K562 (cell line): ENCODE results near the gene SERTAD3. TPM values are rescaled to one million over a fixed set of nuclear protein-coding genes. Genes with fewer than 3 reads are reported as not detected.

ENCODE experiments used
- ATAC-seq: fragments of 200-7000 bp; cut with Tn5 transposase; 3 replicates; pipeline ENCODE4 v1.9.1; 2020; ENCODE audit warnings: moderate library complexity
- BruUV-seq: library from RNA; stranded (reverse); fragments of 400-500 nt; replicated peaks from 2 replicates; lab custom pipeline; 2021; lab: Mats Ljungman, UMichigan
- CTCF ChIA-PET: fragments of 300-600 bp; formaldehyde crosslinking; extraction: SDS; loops from one replicate; lab custom pipeline; 2021; ENCODE audit warnings: low intra/inter-chr PET ratio; lab: Yijun Ruan, JAX
- POLR2A ChIA-PET: fragments of 300-600, 350-650 bp; sonication (Branson Sonifier 250); formaldehyde crosslinking; extraction: SDS; loops from one replicate; lab custom pipeline; 2021; ENCODE audit warnings: antibody characterized with exemption, inconsistent platforms; lab: Yijun Ruan, JAX
- DNase-seq, 4 experiments: peaks; one replicate each; pipeline versions ENCODE4 v3.0.0 to v3.0.0-alpha.2; 2011 to 2018; ENCODE audit warnings: low spot score in 3 of 4, mixed read lengths in 3 of 4; ENCODE audit errors: extremely low read depth in 1 of 4
- FAIRE-seq: peaks from 2 replicates; lab custom pipeline; 2011; peaks lifted over from hg19 to GRCh38; lab: Jason Lieb, UNC
- H2AFZ ChIP-seq: 2 replicates; pipeline ENCODE4 v1.6.0; 2011; ENCODE audit warnings: low read depth, low read length, control low read depth, inconsistent platforms
- H3K27ac ChIP-seq: fragments of 200-600 bp; 3 replicates; pipeline ENCODE4 v1.8.0; 2011; ENCODE audit warnings: low read depth, mild to moderate bottlenecking, control low read depth, inconsistent platforms, low read length, moderate library complexity, mixed read lengths; ENCODE audit errors: extremely low read depth
- H3K27me3 ChIP-seq, 2 experiments: fragments of 300-600 bp in 1 of 2; 2 replicates in 1 of 2; 3 replicates in 1 of 2; pipeline versions ENCODE4 v1.6.0 to v1.8.0; 2011; ENCODE audit warnings: inconsistent platforms in 2 of 2, low read length in 2 of 2, mild to moderate bottlenecking in 1 of 2, mixed read lengths in 1 of 2, moderate library complexity in 1 of 2; ENCODE audit not compliant: control insufficient read depth in 2 of 2, insufficient read depth in 2 of 2
- H3K36me3 ChIP-seq: fragments of 300-600 bp; 3 replicates; pipeline ENCODE4 v1.8.0; 2011; ENCODE audit warnings: mild to moderate bottlenecking, low read length, inconsistent platforms; ENCODE audit not compliant: control insufficient read depth, insufficient read depth
- H3K4me1 ChIP-seq, 2 experiments: fragments of 200-600 bp in 1 of 2; replicated peaks in 1 of 2; 2 replicates in 1 of 2; 3 replicates in 1 of 2; pipeline versions ENCODE4 v1.5.1 to v1.8.0; 2011; ENCODE audit warnings: inconsistent platforms in 2 of 2, low read length in 2 of 2, mild to moderate bottlenecking in 1 of 2, mixed read lengths in 1 of 2, moderate library complexity in 1 of 2; ENCODE audit not compliant: control insufficient read depth in 2 of 2, insufficient read depth in 2 of 2
- H3K4me2 ChIP-seq: 2 replicates; pipeline ENCODE4 v1.6.1; 2011; ENCODE audit warnings: low read length, control low read depth, inconsistent platforms, mixed read lengths; ENCODE audit not compliant: insufficient read depth
- H3K4me3 ChIP-seq: fragments of 200-600 bp; sonication (generic), shearing (Covaris generic); 2 replicates; pipeline ENCODE4 v1.5.1; 2016; ENCODE audit warnings: control low read depth, inconsistent platforms
- H3K79me2 ChIP-seq: fragments of 200-600 bp; 3 replicates; pipeline ENCODE4 v1.8.0; 2011; ENCODE audit warnings: low read length, inconsistent platforms; ENCODE audit not compliant: control insufficient read depth, insufficient read depth
- H3K9ac ChIP-seq, 2 experiments: 2 replicates each; pipeline versions ENCODE4 v1.6.0 to v1.6.1; 2011; ENCODE audit warnings: low read depth in 2 of 2, low read length in 2 of 2, control low read depth in 1 of 2, inconsistent platforms in 1 of 2, mild to moderate bottlenecking in 1 of 2, mixed read lengths in 1 of 2; ENCODE audit not compliant: insufficient read depth in 1 of 2
- H3K9me1 ChIP-seq: one replicate; pipeline ENCODE4 v1.6.0; 2011; ENCODE audit warnings: inconsistent platforms, mild to moderate bottlenecking, low read length, moderate library complexity; ENCODE audit not compliant: control insufficient read depth, insufficient read depth
- H3K9me3 ChIP-seq: replicated peaks from 2 replicates; pipeline ENCODE4 v1.5.1; 2011; ENCODE audit warnings: low read depth, low read length, inconsistent platforms; ENCODE audit not compliant: control insufficient read depth, insufficient read depth
- H4K20me1 ChIP-seq: replicated peaks from 2 replicates; pipeline ENCODE4 v1.6.1; 2011; ENCODE audit warnings: low read length, inconsistent platforms, mixed read lengths; ENCODE audit not compliant: control insufficient read depth, insufficient read depth
- MLLT1 ChIP-seq, 2 experiments: fragments of 450-650 bp; IDR thresholded peaks; 2 replicates each; pipeline ENCODE4 v1.6.1; 2016
- ZBTB33 ChIP-seq: sonication (generic); formaldehyde crosslinking; IDR thresholded peaks from 2 replicates; pipeline ENCODE4 v1.8.1; 2023; ENCODE audit warnings: mild to moderate bottlenecking, missing genetic modification reagents
- WGBS: fragments of 100-300 bp; shearing (Covaris generic); methylation state at CpG from one replicate; pipeline ENCODE4 v1.1.6; 2016; ENCODE audit warnings: low coverage, mixed read lengths; ENCODE audit not compliant: insufficient coverage; ENCODE audit errors: missing lambda C conversion rate; 5-methylcytosine and 5-hydroxymethylcytosine counted together
- in situ Hi-C: fragments of 300-500 bp; cut with MboI; formaldehyde crosslinking; loops from 4 replicates; pipeline ENCODE4 v1.15.0; 2018; ENCODE audit warnings: inconsistent platforms, mixed read lengths
- intact Hi-C: fragments of 100-400 bp; cut with micrococcal nuclease; formaldehyde crosslinking; loops from 2 replicates; pipeline ENCODE4 v1.14.2; 2022
- polyA plus RNA-seq, 8 experiments: library from polyadenylated mRNA; depleted of rRNA in 4 of 8; stranded (reverse) in 5 of 8; unstranded in 3 of 8; fragments of >200 nt; fragmentation: Nextera tagmentation in 2 of 8; fragmentation: Illumina TruSeq in 1 of 8; extraction: Ambion mirVana in 2 of 8; extraction: Trizol in 1 of 8; gene quantifications; 2 replicates each; pipeline versions ENCODE4 v1.2.1 to v1.2.3, GENCODE V29; 2011 to 2014; ENCODE audit warnings: inconsistent platforms in 1 of 8, missing spikeins in 1 of 8
- total RNA-seq, 7 experiments: library from RNA; depleted of rRNA in 6 of 7; stranded (reverse); fragments of >200 nt in 6 of 7; fragmentation: Illumina TruSeq in 2 of 7; extraction: Trizol in 2 of 7; gene quantifications; 2 replicates each; pipeline versions ENCODE4 v1.2.1 to v1.2.3, GENCODE V29; 2011 to 2021; ENCODE audit warnings: low replicate concordance in 1 of 7

Gene SERTAD3
- total and polyA plus RNA-seq, 9 of the 15 experiments (the other 6 are each of a cell fraction or from before 2014, with no cell fraction given): 5.4 to 28.9 (median 17.5) TPM

- CTCF ChIA-PET: no interaction called here
- Histone ChIP-seq H2AFZ (no peak overlapping the region), H3K27ac (no peak overlapping the region), H3K9me1 (no peaks in the 10 kb centered on the region)
- no peak for FAIRE-seq
- intact Hi-C loops: no loop called here
- BruUV-seq: no TSS peak
- TF ChIP-seq MLLT1 (IDR thresholded peaks at IDR 0.05) (no peak), ZBTB33 (CRISPR knock-in tag) (peak; percentile 34; the same call in 1 of the 2 replicates)
- TF ChIP-seq, all 486 proteins: peak for 1
- no peak for DNase-seq
- H3K4me3 ChIP-seq: no peak overlapping the region
- H3K4me2 ChIP-seq: no peak overlapping the region
- H3K9me3 ChIP-seq: no peaks in the 10 kb centered on the region
- POLR2A ChIA-PET: interaction anchor here (1.9 kb wide), 1 partner anchor 11 kb away, joined by 10 read pairs; no protein-coding TSS in a partner anchor
- no peaks in the 10 kb centered on the region for H3K79me2 ChIP-seq
- peak overlapping the region in 1 of 2 experiments; percentile 48; a peak in 1 of 4 replicates for H3K9ac ChIP-seq
- no peak for ATAC-seq
- 60% methylated on average over 6 of the region's 9 CpGs for WGBS
- no peaks in the 10 kb centered on the region for H4K20me1 ChIP-seq
- no peaks in the 10 kb centered on the region for H3K27me3 ChIP-seq
- H3K36me3 ChIP-seq: no peaks in the 10 kb centered on the region
- H3K4me1 ChIP-seq: peaks cover 18 to 50% of the 10 kb centered on the region in 2 experiments; a peak in 4 of 5 replicates
- in situ Hi-C loops: no loop called here
Measured at GRCh38 chr19:40410030-40410389, 34.1 kb downstream of the SERTAD3 start.
